Spleen (tissue), 7 donors: Measurements from ENCODE around the gene PLEKHA4.

ENCODE experiments used
- CTCF ChIP-seq, 11 experiments: fragments of 200-600 bp in 7 of 11; fragments of 450-650 bp in 4 of 11; sonication (generic) in 4 of 11; IDR thresholded peaks in 8 of 11; conservative IDR thresholded peaks in 3 of 11; 1 replicate in 7 of 11; 2 replicates in 4 of 11; pipeline versions ENCODE4 v1.4.0 to v1.8.0; 2016 to 2021; ENCODE audit warnings: antibody characterized with exemption in 11 of 11, inconsistent platforms in 4 of 11, mild to moderate bottlenecking in 1 of 11
- POLR2A ChIP-seq, 3 donors: fragments of 450-650 bp; IDR thresholded peaks; one replicate each; pipeline ENCODE4 v1.5.1; 2017; ENCODE audit warnings: antibody characterized with exemption in 3 of 3, mild to moderate bottlenecking in 1 of 3
- POLR2AphosphoS5 ChIP-seq, 3 donors: sonication (generic); formaldehyde crosslinking; IDR thresholded peaks; one replicate each; pipeline ENCODE4 v1.5.1; 2017; ENCODE audit warnings: antibody characterized with exemption in 3 of 3
- donor health status: DM: no; HTN: no; CAD: no; lungs with moderate emphysema.
- donor health status: DM: no; HTN: no; CAD: no.
- donor health status: DM: no; HTN: no; CAD: no.

DNA sequence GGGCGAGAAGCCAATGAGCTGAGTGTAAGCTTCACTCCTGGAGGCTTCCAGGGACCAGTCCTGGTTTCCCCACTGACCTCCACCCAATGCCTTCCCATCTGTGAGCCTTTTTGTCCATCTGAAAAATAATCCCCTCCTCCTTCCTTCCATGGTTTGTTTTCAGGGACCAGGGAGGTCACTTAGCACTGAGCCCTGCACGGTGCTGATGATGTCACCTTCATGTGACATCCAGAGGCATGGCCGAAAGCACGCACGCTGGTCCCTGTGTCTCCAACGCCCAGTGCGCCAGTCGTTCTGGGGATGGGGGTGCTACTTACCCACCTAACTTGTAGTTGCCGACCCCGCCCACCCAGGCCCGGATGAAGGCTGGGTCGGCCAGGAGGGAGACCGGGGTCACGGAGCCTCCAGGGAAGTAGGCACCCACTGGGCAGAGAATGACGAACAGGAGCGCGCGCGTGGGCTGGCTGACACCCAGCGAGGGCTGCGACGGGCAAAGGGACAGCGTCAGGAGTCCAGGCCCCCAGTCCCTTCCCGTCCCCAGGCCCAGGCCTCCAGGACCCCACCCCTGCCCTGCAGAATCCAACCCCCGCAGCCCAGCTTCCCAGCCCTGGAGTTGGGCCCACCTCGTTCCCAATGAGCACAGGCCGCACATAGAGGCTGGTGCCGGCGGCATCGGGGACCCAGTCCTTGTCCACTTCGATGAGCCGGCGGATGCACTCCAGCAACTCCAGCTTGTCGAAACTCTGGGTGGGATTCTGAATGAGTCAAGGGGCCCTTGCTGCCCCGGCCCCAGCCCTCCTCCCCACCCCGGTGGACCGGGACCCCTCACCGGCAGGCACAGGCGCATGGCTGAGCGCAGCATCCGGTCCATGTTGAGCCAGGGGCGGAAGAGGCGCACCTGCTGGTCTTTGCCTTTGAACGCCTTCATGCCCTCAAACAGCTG, 68.8 kb downstream of the PLEKHA4 start:
- peak in 1 of 3 donors; percentile 5 for TF ChIP-seq POLR2AphosphoS5 (IDR thresholded peaks at IDR 0.05)
- TF ChIP-seq CTCF (IDR thresholded peaks at IDR 0.05 in 8 of 11, conservative IDR thresholded peaks at IDR 0.05 in 3 of 11), result no peak
- no peak for TF ChIP-seq POLR2A (IDR thresholded peaks at IDR 0.05)
